NT2/D1 (cell line): ENCODE results near the gene MIXL1.
"Not testable (repeated sequence)": the region's sequence is repeated elsewhere in the genome, so short reads cannot be mapped to it uniquely, and the experiment has no call there.

Experiments
- DNase-seq: peaks from one replicate; pipeline ENCODE4 v3.0.0-alpha.2; 2011; ENCODE audit warnings: low read depth, low spot score
- H3K27me3 ChIP-seq: 2 replicates; pipeline ENCODE4 v1.6.0; 2011; ENCODE audit warnings: mild to moderate bottlenecking; ENCODE audit not compliant: insufficient read length, insufficient read depth
- H3K36me3 ChIP-seq: 2 replicates; pipeline ENCODE4 v1.6.1; 2011; ENCODE audit warnings: mild to moderate bottlenecking, low read length, mixed read lengths; ENCODE audit not compliant: insufficient read depth, insufficient read length
- H3K4me1 ChIP-seq: 2 replicates; pipeline ENCODE4 v1.5.1; 2011; ENCODE audit not compliant: insufficient read depth, insufficient read length
- H3K4me3 ChIP-seq: 2 replicates; pipeline ENCODE4 v1.5.1; 2011; ENCODE audit warnings: low read depth; ENCODE audit not compliant: insufficient read length
- H3K9ac ChIP-seq: 2 replicates; pipeline ENCODE4 v1.6.0; 2011; ENCODE audit warnings: low read depth; ENCODE audit not compliant: insufficient read length
- H3K9me3 ChIP-seq: 2 replicates; pipeline ENCODE4 v1.5.1; 2011; ENCODE audit warnings: mild to moderate bottlenecking, low read length; ENCODE audit not compliant: insufficient read depth
- SUZ12 ChIP-seq: IDR thresholded peaks from 2 replicates; pipeline ENCODE4 v1.6.1; 2011; ENCODE audit not compliant: insufficient read length, insufficient read depth; ENCODE audit errors: extremely low read depth
- YY1 ChIP-seq: IDR thresholded peaks from 2 replicates; pipeline ENCODE4 v1.6.1; 2011; ENCODE audit not compliant: insufficient read length, insufficient read depth
- ZNF274 ChIP-seq: IDR thresholded peaks from 2 replicates; pipeline ENCODE4 v1.6.1; 2011; ENCODE audit warnings: mild to moderate bottlenecking, low read depth, low read length

MIXL1 gene

DNA sequence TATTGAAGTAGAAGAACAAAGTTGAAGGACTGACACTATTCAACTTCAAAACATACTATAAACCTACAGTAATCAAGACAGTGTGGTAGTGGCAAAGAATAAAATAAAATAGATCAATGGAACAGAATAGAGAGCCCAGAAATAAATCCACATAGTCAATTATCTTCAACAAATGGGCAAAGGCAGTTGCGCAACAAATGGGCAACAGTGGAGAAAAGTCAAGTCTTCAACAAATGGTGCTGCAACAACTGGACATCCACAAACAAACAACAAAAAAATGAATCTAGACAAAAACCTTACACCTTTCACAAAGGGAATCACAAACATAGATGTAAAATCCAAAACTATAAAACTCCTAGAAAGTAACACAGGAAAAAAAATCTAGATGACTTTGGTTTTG lies 38.4 kb downstream of the MIXL1 start:
- peaks cover 16% of the 10 kb centered on the region for H3K9me3 ChIP-seq
- no peak overlapping the region for H3K4me3 ChIP-seq
- DNase-seq: no peak
- H3K9ac ChIP-seq: no peak overlapping the region
- TF ChIP-seq SUZ12 (no peak), YY1 (no peak), ZNF274 (no peak)
- H3K36me3 ChIP-seq: peaks cover 48% of the 10 kb centered on the region
- H3K27me3 ChIP-seq: no peaks in the 10 kb centered on the region
- H3K4me1 ChIP-seq: no peaks in the 10 kb centered on the region

DNA sequence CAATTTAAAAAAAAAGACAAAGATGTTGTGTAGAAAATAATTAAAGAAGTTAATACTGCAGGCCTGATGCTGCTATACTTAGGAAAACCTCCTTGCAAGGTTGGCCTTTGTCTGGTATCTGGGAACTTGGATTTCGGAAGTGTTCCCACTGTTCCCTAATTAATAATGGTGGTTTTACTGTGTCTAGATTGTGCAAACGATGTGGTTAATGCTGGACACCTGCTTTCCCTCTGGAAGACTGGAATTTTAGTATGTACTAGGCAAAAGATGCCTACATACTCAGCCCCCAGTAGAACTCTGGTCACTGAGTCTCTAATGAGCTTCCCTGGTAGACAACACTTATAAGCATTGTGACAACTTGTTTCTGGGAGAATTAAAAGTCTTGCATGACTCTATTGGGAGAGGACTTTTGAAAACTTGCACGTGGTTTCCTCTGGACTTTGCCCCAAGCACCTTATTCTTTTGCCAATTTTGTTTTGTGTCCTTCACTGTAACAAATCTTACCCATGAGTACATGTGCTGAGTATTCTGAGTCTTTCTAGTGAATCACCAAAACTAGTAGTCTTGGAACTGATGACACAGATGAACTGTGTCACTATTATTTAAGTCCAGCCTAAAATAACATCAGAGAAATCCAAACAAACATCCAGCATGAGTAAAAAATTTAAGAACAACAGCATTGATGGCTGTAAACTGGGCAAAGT lies 45.1 kb downstream of the MIXL1 start:
- TF ChIP-seq ZNF274 (no peak), YY1 (no peak), SUZ12 (no peak)
- Histone ChIP-seq H3K9ac (no peak overlapping the region), H3K9me3 (no peaks in the 10 kb centered on the region), H3K4me3 (no peak overlapping the region), H3K36me3 (peaks cover 41% of the 10 kb centered on the region), H3K4me1 (no peaks in the 10 kb centered on the region), H3K27me3 (no peaks in the 10 kb centered on the region)
- no peak for DNase-seq

DNA sequence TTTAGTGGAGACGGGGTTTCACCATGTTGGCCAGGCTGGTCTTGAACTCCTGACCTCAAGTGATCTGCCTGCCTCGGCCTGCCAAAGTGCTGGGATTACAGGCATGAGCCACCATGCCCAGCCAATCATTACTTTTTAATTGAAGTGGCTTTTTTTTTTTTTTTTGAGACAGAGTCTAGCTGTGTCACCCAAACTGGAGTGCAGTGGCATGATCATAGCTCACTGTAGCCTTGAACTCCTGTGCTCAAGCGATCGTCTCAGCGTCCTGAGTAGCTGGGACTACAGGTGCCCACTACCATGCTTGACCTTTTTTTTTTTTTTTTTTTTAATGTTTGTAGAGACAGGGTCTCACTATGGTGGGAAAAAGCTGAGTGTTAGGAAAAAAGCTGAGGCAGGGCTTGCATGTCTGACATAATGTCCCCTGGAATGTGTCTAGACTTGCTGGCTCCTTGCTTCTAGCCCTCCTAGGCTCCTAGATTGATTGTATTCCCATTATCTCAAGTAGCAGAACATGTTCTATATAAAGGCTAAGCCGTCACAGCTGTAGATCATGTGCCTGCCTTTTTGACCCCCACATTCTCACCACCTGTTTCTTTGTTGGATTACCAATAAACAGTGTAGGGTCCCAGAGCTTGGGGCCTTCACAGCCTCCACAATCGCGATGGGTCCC lies 48.9 kb downstream of the MIXL1 start:
- H3K9me3 ChIP-seq, H3K4me1 ChIP-seq, H3K4me3 ChIP-seq, H3K27me3 ChIP-seq, DNase-seq, H3K9ac ChIP-seq: not testable (repeated sequence)
- peaks cover 33% of the 10 kb centered on the region for H3K36me3 ChIP-seq

DNA sequence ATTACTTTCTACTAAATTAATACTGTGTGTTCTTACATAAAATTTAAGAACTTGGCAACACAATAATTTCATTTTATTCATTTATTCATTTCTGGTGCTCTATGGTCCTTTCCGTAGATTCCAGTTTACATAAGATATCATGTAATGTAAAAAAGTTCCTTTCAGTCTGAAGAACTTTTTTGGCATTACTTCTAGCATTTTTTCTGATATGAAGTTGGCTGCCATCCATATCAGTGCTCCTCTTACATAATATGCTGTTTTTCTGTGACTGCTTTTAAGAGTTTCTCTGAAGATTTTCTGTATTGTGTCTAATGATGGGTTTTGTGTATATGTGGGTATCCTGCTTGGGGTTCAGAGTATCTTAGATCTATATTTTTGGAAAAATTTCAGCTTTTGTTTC lies 50.7 kb downstream of the MIXL1 start:
- H3K36me3 ChIP-seq: peaks cover 24% of the 10 kb centered on the region
- H3K9ac ChIP-seq: no peak overlapping the region
- DNase-seq: no peak

DNA sequence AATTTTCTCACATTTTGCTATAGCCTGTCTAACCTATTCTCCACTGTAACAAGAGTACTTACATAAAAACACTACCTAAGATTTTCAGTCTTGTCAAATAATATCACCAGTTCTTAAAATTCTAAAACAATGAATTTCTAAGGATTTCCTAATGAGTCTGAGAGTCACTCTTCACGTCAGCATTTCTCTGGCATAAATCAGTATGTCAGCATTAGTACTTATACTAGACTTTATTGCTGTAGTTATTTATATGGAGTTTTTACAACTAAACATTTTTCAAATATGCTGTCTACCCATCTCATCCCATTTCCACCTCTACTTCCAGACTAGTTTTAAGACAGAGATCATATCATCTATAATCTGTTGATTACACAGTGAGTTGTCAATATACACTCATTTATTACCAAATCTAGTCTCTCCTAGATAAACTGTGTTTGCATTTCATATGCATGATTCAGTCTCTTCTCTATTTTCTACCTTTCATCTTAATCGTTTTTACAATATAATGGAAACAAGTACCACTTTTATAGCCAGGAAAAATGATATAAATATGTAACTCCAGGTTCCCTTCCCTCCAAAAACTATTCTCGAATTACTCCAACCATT lies 52.7 kb downstream of the MIXL1 start:
- no peaks in the 10 kb centered on the region for H3K27me3 ChIP-seq
- no peak for TF ChIP-seq ZNF274
- no peak for TF ChIP-seq YY1
- H3K36me3 ChIP-seq: peaks cover 31% of the 10 kb centered on the region
- H3K4me3 ChIP-seq: no peak overlapping the region
- no peaks in the 10 kb centered on the region for H3K9me3 ChIP-seq
- H3K4me1 ChIP-seq: no peaks in the 10 kb centered on the region
- DNase-seq: no peak
- no peak overlapping the region for H3K9ac ChIP-seq

More for the DNA sequence above, 50.7 kb downstream of the MIXL1 start:
- Histone ChIP-seq H3K27me3 (no peaks in the 10 kb centered on the region), H3K4me1 (no peaks in the 10 kb centered on the region), H3K4me3 (no peak overlapping the region), H3K9me3 (no peaks in the 10 kb centered on the region)
- no peak for TF ChIP-seq ZNF274
- TF ChIP-seq YY1: no peak
- TF ChIP-seq SUZ12: no peak
